Measurements from ENCODE around the gene ARSG.
"Not testable (repeated sequence)": the region's sequence is repeated elsewhere in the genome, so short reads cannot be mapped to it uniquely, and the experiment has no call there.

Gene ARSG

GRCh38 chr17:68290955-68291835, at the start of gene ARSG, which contains the start of gene SLC16A6:
ARSG (plus strand) TSS chr17:68291495; CDS start chr17:68307494, 15,999 bp downstream.
SLC16A6 (minus strand) TSS chr17:68291127; CDS start chr17:68278320, 12,807 bp downstream.
- peak; percentile 65 to 66 for DNase-seq (ENCODE audit: low read depth in 2 of 2)

DNA sequence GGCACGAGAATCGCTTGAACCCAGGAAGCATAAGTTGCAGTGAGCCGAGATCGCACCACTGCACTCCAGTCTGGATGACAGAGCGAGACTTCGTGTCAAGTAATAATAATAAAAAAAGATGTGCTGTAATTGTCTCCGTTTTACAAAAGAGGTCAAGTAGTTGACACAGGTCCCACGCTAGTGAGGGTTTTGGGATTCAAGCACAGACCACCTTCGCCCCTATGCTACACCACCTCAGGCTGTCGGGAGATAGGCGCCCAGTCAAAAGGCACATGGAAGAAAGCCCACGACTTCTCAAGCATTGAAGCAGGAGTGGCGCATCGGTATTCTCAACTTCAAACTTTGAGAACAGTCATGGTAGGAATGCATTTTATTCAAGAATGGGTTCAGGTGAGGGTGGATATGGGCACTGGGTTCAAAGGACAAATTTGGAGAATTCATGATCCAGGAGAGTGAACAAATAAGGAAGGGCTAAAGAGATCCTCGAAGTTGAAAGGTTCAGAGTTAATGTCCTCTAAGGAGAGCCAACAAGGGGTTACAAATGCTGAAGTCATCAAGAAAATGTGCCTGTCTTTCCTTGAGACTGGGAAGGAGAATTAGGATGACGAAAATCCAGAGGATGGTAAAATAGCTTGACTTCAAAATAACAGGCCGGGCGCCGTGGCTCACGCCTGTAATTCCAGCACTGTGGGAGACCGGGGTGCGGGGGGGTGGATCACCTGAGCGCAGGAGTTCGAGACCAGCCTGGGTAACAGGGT, 44.8 kb upstream of the ARSG start:
- no peak for DNase-seq (ENCODE audit: low read depth in 2 of 2)

DNA sequence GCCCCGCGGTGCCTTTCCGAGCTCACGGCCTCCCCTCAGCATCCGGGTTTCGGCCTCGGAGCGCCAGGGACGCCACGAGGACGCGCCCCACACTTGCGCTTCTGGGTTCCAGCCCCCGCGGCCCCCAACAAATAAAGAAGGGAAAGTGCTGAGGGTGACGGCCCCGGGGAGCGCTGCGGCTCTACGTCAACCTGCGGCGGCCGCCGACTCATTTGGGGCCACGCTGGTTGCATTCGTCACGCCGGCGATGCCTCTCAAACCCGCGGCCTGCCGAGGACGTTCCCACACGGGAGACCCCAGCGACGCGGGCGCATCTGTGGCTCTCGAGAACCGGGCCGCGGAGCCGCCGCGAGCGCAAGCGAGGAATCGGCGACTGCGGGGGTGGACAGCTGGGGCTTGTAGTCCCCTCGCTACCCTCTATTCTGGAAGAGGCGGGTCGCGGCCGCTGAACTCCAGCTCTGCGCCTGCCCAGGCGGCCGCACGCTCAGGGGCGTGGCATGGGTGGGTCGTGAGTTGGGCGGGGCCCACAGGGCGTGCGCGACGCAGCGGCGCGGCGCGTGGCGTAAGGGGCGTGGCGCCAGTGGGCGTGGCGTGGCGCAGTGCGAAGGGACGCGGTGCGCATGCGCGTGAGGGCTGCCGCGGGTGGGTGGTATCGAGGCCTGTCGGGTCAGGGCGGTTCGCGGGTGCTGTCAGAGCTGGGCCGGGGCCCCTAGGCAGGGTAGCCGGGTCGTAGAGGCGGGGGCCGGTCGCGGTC, 43.7 kb upstream of the ARSG start, which contains the start of gene AMZ2:
Gene AMZ2 (plus strand): TSS at position 599 of the 754 bp plus-strand sequence. CDS start 2,145 bp downstream, outside the sequence.
- peak; percentile 96 to 97 for DNase-seq (ENCODE audit: low read depth in 2 of 2)

DNA sequence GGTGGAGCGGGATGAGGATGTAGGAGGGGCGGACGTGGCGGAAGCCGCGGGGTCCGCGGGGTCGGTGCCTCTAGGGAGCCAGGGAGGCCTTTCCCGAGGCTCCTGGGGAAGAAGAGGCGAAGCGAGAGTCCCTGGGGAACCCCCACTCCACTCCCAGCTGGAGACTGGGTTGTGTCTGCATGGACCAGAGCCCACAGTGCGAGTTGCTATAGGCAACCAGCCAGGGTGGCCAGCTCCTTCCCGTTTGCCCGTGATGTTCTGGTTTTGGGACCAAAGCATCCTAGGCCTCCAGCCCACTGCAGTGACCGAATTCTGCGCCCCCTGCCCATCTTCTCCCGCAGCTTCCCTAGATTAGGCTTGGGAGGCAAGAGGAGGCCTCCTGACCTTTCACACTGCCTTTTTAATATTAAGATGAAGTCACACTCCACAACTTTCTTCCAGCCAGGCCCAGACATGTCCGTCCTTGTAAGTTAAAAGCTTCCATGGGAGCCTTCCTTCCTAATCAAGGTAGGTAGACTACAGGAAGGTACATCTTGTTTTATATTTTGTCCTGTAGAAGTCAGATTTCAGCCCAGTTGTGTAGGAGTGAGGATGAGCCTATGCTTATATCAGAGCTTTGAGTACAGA, 43.0 kb upstream of the ARSG start:
- peak in 1 of 2 donors; percentile 38 for DNase-seq (ENCODE audit: low read depth in 2 of 2)

DNA sequence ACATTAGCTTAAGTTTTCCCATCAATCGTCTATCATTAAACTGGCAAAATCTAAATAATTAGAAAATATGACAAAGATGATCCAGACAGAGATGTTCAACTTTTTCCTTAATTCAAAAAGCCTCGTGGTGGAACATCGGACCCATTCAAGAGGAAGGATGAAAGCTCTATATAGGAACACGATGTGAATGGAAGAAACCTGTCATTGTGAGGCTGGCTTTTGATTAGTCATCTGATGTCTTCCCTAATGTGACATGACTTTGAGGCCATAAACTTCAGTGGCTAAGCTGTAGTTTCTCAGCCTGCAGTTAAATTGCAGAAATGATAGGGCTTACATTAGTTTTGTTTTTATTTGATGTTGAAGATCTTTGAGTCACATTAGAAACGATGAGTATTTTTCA, 42.4 kb upstream of the ARSG start:
- DNase-seq (ENCODE audit: low read depth in 2 of 2) = no peak

DNA sequence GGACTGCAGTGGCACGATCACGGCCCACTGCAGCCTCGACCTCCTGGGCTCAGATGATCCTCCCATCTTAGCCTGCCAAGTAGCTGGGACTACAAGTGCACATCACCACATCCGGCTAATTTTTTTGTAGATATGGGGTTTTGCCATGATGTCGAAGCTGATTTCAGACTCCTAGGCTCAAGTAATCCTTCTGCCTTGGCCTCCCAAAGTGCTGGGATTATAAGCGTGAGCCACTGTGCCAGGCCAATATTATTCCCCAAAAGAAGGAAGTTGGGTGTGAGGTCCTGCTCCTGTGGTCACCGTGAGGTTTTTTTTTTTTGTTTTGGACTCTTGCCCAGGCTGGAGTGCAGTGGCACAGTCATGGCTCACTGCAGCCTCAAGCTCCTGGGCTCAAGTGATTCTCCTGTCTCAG, 41.9 kb upstream of the ARSG start:
- no peak for DNase-seq (ENCODE audit: low read depth in 2 of 2)

DNA sequence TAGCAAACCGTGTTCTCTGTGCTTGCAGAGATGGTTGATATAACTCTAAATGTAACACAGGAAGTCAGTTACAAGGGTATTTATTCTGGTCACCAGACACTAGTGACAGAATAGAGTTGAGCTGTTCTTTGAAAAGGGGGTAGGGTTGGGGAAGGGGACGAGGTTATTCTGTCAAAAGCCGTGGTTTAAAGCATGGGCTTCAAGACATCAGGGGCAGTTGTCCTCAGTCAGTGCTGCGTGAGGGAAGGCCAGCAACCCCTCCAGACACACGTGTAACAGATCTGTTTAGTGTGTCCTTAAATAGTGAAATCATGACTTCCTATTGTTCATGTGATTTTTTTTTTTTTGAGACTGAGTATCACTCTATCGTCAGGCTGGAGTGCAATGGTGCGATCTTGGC, 37.9 kb upstream of the ARSG start:
- not testable (repeated sequence) for DNase-seq (ENCODE audit: low read depth in 2 of 2)

GRCh38 chr17:68255151-68255550, 36.1 kb upstream of the ARSG start:
- DNase-seq (ENCODE audit: low read depth in 2 of 2) = no peak

DNA sequence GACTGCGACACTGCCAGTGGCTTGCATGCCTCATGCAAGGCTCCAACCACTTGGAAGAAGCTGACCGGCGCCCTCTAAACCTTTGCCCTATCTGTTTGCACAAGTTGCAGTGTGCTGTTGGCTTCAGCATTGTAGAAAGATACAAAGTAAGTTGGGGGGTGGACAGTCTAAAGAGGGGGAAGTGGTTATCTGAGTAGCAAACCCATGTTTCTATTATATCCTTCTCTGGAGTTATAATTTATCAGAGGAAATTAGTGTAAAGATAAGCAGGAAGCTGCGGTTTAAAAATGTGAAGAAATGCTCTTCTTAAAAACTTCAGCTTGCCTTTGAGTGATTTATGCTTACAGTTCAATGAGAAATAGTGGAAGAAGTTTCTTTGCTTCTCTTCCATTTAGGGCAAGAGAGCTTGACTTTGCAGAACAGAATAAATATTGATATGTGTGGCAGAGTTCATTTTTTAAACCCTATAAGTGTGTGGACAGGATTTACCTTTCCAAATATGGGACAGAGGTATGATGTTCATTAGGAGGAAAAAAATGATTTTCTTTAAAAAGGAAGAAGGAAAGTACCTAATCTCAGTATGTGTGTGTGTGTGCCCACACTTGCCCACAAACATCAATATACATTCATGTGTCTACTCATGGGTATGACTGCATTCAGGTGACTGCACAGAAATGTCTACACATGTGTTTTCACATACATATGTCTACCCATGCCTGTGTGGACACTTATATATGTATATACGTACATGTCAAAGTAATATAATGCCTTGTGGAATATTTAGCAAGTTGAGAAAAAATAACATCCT, 35.4 kb upstream of the ARSG start:
- no peak for DNase-seq (ENCODE audit: low read depth in 2 of 2)

- not testable (repeated sequence) for DNase-seq (ENCODE audit: low read depth in 2 of 2)
These were observed 34.6 kb upstream of the ARSG start for GRCh38 chr17:68256701-68257100.

- no peak for DNase-seq (ENCODE audit: low read depth in 2 of 2)
These were observed 33.4 kb upstream of the ARSG start for GRCh38 chr17:68257934-68258333.

DNA sequence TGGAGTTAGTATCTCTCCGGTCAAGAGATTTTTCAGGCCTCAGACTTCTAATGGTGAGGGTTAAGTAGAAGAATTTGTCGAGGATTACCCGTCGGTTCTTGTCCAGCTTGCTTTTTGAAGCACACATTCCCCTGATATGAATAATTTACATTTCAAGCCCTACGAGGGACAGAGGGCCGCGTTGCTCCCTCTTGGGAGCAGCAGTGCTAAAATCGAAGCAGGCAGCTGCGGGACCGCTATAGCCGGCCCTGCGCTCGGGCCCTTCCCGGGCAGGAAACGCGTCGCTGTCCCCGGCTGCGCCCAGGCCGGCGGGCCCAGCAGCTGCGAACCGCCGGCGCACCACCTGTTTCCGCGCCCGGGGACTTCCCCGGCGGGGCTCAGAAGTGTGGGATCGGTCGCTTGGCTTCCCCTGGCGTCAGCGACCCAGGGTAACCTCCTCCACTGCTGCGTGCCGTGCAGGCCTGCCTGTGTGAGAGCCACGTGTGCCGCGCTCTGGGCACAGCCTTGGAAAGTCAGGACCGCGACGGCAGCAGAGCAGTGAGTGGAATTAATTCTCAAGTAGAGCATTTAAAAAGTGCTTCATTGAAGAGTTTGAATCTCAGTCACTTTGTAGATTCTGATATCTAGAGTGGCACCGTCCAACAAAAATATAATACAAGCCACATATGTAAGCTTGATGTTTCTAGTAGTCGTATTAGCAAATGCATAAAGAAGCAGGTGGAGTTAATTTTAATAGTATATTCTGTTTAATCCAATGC, 32.2 kb upstream of the ARSG start:
- DNase-seq (ENCODE audit: low read depth in 2 of 2) = peak in 1 of 2 donors; percentile 56

GRCh38 chr17:68259648-68259951, 31.7 kb upstream of the ARSG start:
- not testable (repeated sequence) for DNase-seq (ENCODE audit: low read depth in 2 of 2)

GRCh38 chr17:68260051-68260762, 31.1 kb upstream of the ARSG start:
- no peak for DNase-seq (ENCODE audit: low read depth in 2 of 2)

DNA sequence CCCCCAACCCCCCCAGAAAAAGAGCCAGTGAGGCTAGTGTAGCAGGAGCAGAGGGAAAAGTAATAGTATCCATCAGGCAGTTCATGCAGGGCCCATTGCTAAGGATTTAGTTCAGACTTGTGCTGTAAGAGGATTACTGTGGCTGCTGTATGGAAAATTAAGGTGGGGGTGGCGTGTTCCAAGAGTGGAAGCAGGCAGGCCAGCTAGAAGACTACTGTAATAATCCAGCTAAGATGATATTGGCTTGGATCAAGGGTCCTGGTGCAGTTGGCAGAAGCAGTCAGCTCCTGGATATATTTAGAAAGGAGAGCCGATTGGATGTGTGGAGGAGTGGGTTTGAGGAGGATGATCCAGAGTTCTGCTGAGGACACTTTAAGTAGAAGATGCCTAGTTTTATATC, 28.8 kb upstream of the ARSG start:
- DNase-seq (ENCODE audit: low read depth in 2 of 2) = not testable (repeated sequence)

DNA sequence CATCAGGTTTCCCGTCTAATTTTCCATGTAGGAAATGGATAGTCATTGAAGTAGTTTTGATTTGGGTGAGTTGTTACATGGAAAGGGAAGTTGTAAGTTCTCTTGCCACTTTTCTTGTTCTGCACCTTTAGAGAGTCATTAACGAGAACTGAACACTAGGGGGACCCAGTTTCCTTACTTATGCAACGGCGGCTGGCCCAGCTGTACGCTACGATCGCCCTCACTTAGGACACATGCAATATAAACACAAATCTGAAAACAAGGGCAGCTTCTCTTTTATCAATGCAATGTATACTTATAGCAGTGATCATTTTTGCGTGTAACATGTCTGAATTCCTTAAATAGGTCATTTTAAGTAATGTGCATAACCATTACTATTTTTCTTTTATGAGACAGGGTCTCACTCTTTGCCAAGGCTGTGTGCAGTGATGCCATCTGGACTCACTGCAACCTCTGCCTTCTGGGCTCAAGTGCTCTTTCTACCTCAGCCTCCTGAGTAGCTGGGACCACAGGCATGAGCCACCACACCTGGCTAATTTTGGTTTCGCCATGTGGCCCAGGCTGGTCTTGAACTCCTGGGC, 28.1 kb upstream of the ARSG start:
- not testable (repeated sequence) for DNase-seq (ENCODE audit: low read depth in 2 of 2)

GRCh38 chr17:68265833-68266232, 25.5 kb upstream of the ARSG start:
- DNase-seq (ENCODE audit: low read depth in 2 of 2) = not testable (repeated sequence)

- DNase-seq (ENCODE audit: low read depth in 2 of 2) = no peak
These were observed 17.6 kb upstream of the ARSG start for GRCh38 chr17:68273722-68274121.

GRCh38 chr17:68276339-68276738, 15.0 kb upstream of the ARSG start:
- DNase-seq (ENCODE audit: low read depth in 2 of 2) = not testable (repeated sequence)
